ENCODE data around the gene AP4S1.

- no peak for TF ChIP-seq CTCF (IDR thresholded peaks at IDR 0.05)
- TF ChIP-seq EZH2 (IDR thresholded peaks at IDR 0.05), result no peak
- TF ChIP-seq EZH2phosphoT487 (IDR thresholded peaks at IDR 0.05), result no peak
These were observed 32.4 kb upstream of the AP4S1 start for GRCh38 chr14:30993071-30993470.
